A673 (cell line): ENCODE measurements around the gene KATNIP. TPM values are rescaled to one million over a fixed set of nuclear protein-coding genes. Genes with fewer than 3 reads are reported as not detected.

Source experiments
- BruUV-seq: library from RNA; stranded (reverse); fragments of 400-500 nt; replicated peaks from 2 replicates; lab custom pipeline; 2021; lab: Mats Ljungman, UMichigan
- CTCF ChIA-PET: fragments of 300-600 bp; sonication (Branson Sonifier 250); formaldehyde crosslinking; loops from one replicate; lab custom pipeline; 2022; ENCODE audit warnings: antibody characterized with exemption; lab: Charles Lee
- POLR2A ChIA-PET: fragments of 300-600 bp; sonication (Branson Sonifier 250); formaldehyde crosslinking; loops from one replicate; lab custom pipeline; 2022; ENCODE audit warnings: antibody characterized with exemption; ENCODE audit not compliant: low non-redundant PET; lab: Charles Lee
- DNase-seq: peaks from one replicate; pipeline ENCODE4 v3.0.0-alpha.2; 2015; ENCODE audit warnings: low spot score
- H3K27ac ChIP-seq: fragments of 200-600 bp; sonication (generic); 2 replicates; pipeline ENCODE4 v1.5.1; 2016; ENCODE audit warnings: mixed run types, low read depth, mild to moderate bottlenecking, mixed read lengths, antibody characterized with exemption, low read length; ENCODE audit not compliant: poor library complexity, severe bottlenecking
- H3K27me3 ChIP-seq: fragments of 200-600 bp; sonication (generic); replicated peaks from 2 replicates; pipeline ENCODE4 v1.6.1; 2017; ENCODE audit warnings: mixed run types, low read depth, mild to moderate bottlenecking, mixed read lengths, antibody characterized with exemption, low read length; ENCODE audit not compliant: insufficient read depth, poor library complexity
- H3K36me3 ChIP-seq: fragments of 200-600 bp; sonication (generic); 2 replicates; pipeline ENCODE4 v1.6.1; 2016; ENCODE audit warnings: mixed run types, mild to moderate bottlenecking, mixed read lengths, antibody characterized with exemption, low read length; ENCODE audit not compliant: insufficient read depth, poor library complexity, severe bottlenecking
- H3K4me1 ChIP-seq: fragments of 200-600 bp; sonication (generic); 2 replicates; pipeline ENCODE4 v1.6.1; 2017; ENCODE audit warnings: mixed run types, mild to moderate bottlenecking, mixed read lengths, antibody characterized with exemption, low read length; ENCODE audit not compliant: insufficient read depth, poor library complexity, severe bottlenecking
- H3K4me3 ChIP-seq: fragments of 200-600 bp; sonication (generic); 2 replicates; pipeline ENCODE4 v1.5.1; 2016; ENCODE audit warnings: low read depth, mixed run types, mild to moderate bottlenecking, mixed read lengths, low read length; ENCODE audit not compliant: poor library complexity, severe bottlenecking
- H3K9me3 ChIP-seq: fragments of 200-600 bp; sonication (generic); 2 replicates; pipeline ENCODE4 v1.6.1; 2016; ENCODE audit warnings: mixed run types, low read depth, mild to moderate bottlenecking, mixed read lengths, antibody characterized with exemption, low read length; ENCODE audit not compliant: poor library complexity, severe bottlenecking
- CTCF ChIP-seq: fragments of 300-800, 200-600 bp; sonication (generic); conservative IDR thresholded peaks from 2 replicates; pipeline ENCODE4 v1.5.1; 2017; ENCODE audit warnings: low read depth, mild to moderate bottlenecking, antibody characterized with exemption, low read length, moderate library complexity, mixed read lengths
- EZH2 ChIP-seq: fragments of 200-600 bp; sonication (generic); IDR thresholded peaks from 2 replicates; pipeline ENCODE4 v1.6.1; 2017; ENCODE audit warnings: borderline replicate concordance, low read depth, mild to moderate bottlenecking, mixed read lengths, antibody characterized with exemption, low read length; ENCODE audit not compliant: poor library complexity, severe bottlenecking
- intact Hi-C: fragments of 100-400 bp; cut with micrococcal nuclease; formaldehyde crosslinking; loops from one replicate; pipeline ENCODE4 v1.10.0; 2022; ENCODE audit not compliant: unreplicated experiment
- total RNA-seq: library from RNA; stranded (reverse); gene quantifications from 2 replicates; pipeline ENCODE4 v1.2.3, GENCODE V29; 2021

The KATNIP gene
- total RNA-seq, 1 experiment from 2014 or later: 23.9 TPM

- H3K27ac ChIP-seq: no peak overlapping the region
- H3K4me1 ChIP-seq: no peaks in the 10 kb centered on the region
- H3K27me3 ChIP-seq: no peaks in the 10 kb centered on the region
- intact Hi-C loops: no loop called here
- no peak overlapping the region for H3K4me3 ChIP-seq
- no peak for DNase-seq
- TF ChIP-seq CTCF: no peak
- TF ChIP-seq EZH2: no peak
- H3K9me3 ChIP-seq: no peaks in the 10 kb centered on the region
- peaks cover 80% of the 10 kb centered on the region for H3K36me3 ChIP-seq
- BruUV-seq: no TSS peak
- POLR2A ChIA-PET: no interaction called here
- CTCF ChIA-PET: no interaction called here
These were observed 21.6 kb upstream of the KATNIP start for GRCh38 chr16:27528294-27528693.

- Histone ChIP-seq H3K27me3 (no peaks in the 10 kb centered on the region), H3K4me3 (no peak overlapping the region), H3K4me1 (no peaks in the 10 kb centered on the region), H3K9me3 (no peaks in the 10 kb centered on the region), H3K36me3 (peaks cover 84% of the 10 kb centered on the region), H3K27ac (no peak overlapping the region)
- no TSS peak for BruUV-seq
- POLR2A ChIA-PET: no interaction called here
- CTCF ChIA-PET: no interaction called here
- intact Hi-C loops: no loop called here
- no peak for DNase-seq
- TF ChIP-seq EZH2 (no peak), CTCF (no peak)
These were observed 20.0 kb upstream of the KATNIP start for GRCh38 chr16:27529962-27530361.

GRCh38 chr16:27531186-27531585 is 18.8 kb upstream of the KATNIP start:
- no peaks in the 10 kb centered on the region for H3K4me1 ChIP-seq
- ChIA-PET CTCF (no interaction called here), POLR2A (no interaction called here)
- no TSS peak for BruUV-seq
- no peak overlapping the region for H3K27ac ChIP-seq
- peaks cover 84% of the 10 kb centered on the region for H3K36me3 ChIP-seq
- H3K9me3 ChIP-seq: no peaks in the 10 kb centered on the region
- TF ChIP-seq CTCF (no peak), EZH2 (no peak)
- H3K27me3 ChIP-seq: no peaks in the 10 kb centered on the region
- H3K4me3 ChIP-seq: no peak overlapping the region
- intact Hi-C loops: no loop called here
- no peak for DNase-seq
